NCI-H510A (cell line): Measurements from ENCODE around the gene ELAVL1.

Experiments used
- DNase-seq: peaks from one replicate; lab custom pipeline; 2025; lab: John Stamatoyannopoulos, UW

The ELAVL1 gene

DNA sequence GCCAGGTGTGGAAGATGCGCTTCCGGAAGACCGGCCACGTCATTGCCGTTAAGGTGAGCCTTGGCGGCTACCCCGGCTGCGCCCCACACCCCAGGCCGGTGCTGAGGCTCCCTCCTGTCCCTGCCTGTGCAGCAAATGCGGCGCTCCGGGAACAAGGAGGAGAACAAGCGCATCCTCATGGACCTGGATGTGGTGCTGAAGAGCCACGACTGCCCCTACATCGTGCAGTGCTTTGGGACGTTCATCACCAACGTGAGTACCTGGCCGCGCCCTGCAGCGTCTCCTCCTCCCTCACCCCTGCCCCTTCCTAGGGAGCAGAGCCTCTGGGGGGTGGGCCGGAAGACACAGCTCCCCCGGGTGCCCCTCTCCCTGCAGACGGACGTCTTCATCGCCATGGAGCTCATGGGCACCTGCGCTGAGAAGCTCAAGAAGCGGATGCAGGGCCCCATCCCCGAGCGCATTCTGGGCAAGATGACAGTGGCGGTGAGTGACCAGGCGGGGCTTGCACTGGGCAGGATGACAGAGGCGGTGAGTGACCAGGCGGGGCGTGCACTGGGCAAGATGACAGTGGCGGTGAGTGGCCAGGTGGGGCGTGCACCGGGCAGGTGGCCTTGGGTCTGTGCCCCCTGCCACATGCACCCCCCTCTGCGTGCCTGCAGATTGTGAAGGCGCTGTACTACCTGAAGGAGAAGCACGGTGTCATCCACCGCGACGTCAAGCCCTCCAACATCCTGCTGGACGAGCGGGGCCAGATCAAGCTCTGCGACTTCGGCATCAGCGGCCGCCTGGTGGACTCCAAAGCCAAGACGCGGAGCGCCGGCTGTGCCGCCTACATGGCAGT is 94.9 kb downstream of the ELAVL1 start:
- DNase-seq: no peak

DNA sequence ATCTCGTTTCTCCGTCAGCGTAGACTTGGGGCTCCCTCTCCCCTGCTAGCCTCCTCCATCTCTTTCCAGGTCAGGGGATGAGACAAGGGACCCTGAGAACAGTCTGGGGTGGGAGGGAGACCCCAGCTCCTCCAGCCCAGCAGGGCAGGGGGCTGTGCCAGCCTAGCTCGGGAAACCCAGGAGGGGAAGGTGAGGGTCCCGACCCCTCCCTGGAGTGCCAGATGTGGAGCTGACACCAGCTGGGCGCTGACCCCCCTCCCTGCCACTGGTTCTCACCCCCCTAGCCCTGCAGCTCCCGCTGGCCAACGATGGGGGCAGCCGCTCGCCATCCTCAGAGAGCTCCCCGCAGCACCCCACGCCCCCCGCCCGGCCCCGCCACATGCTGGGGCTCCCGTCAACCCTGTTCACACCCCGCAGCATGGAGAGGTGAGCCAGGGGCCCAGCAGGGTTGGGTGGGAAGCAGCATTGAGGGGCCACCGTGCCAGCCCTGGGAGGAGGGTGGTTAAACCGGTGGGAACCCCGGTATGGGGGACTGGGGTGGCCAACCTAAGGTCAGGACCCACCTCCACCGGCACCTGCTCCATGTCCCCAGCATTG is 95.9 kb downstream of the ELAVL1 start:
- no peak for DNase-seq

DNA sequence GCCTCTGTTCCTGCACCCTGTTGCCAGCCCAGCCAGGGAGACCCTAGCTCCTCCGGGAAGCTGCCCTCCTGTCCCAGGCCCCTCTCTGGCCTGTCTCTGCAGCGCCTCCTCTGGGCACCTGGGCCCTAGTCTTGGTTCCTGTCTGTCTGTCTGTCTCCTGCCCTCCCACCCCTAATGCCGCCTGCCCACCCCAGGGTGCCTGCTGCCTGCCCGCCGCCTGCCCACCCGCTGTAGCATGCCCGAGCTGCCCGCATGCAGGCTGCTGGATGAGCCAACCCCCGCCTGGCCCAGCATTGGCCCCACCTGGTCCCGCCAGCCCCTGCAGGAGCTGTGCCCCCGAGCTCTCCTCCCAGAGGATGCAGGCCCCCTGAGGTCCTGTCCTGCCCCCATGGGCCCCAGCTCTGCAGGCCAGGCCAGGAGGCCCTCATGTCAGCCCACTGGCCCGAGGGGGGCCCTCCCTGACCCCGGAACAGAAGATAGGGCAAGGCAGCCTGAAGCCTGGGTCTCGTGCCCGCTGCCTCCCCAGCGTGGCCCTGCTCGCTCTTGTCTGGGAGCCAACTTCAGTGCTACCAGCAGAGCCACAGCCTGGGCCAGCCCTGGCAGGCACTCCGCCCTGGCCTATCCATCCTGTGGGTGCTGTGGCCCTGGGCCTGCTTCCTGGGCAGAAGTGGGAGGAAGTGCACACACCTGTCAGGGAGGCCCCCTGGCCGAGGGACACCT is 96.5 kb downstream of the ELAVL1 start:
- DNase-seq: no peak
